Mesenteric fat pad (tissue), 1 donor: ENCODE results near the gene SARS1. TPM values are rescaled to one million over a fixed set of nuclear protein-coding genes. Genes with fewer than 3 reads are reported as not detected.
"Not testable (repeated sequence)": the region's sequence is repeated elsewhere in the genome, so short reads cannot be mapped to it uniquely, and the experiment has no call there.

Source experiments
- DNase-seq: peaks from one replicate; pipeline ENCODE4 v3.0.0-alpha.2; 2020; ENCODE audit warnings: low spot score
- long read RNA-seq: library from polyadenylated mRNA; unstranded; transcript quantifications from one replicate; pipeline ENCODE4 v2.0.0, GENCODE V29; 2020
- total RNA-seq: library from RNA; stranded (reverse); fragmentation: NEBNext Ultra II Directional; extraction: Animal tissue kit (Norgen Biotek cat#: 25700); gene quantifications from one replicate; pipeline ENCODE4 v1.2.1, GENCODE V29; 2021
- donor health status: DM: yes; HTN: yes; CAD: no.

SARS1 gene, protein sequence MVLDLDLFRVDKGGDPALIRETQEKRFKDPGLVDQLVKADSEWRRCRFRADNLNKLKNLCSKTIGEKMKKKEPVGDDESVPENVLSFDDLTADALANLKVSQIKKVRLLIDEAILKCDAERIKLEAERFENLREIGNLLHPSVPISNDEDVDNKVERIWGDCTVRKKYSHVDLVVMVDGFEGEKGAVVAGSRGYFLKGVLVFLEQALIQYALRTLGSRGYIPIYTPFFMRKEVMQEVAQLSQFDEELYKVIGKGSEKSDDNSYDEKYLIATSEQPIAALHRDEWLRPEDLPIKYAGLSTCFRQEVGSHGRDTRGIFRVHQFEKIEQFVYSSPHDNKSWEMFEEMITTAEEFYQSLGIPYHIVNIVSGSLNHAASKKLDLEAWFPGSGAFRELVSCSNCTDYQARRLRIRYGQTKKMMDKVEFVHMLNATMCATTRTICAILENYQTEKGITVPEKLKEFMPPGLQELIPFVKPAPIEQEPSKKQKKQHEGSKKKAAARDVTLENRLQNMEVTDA
- 119 TPM for total RNA-seq
- long read RNA-seq, transcript SARS-206 (2 exons, 804 nt) = minor isoform, 6 of 715 reads
- long read RNA-seq, transcript SARS-201 (11 exons, 1,852 nt) = major isoform, 659 of 715 reads
- long read RNA-seq, partial matches to known transcripts = 20 of 715 reads
- long read RNA-seq, other reads (novel, unspliced or antisense) = 27 of 715 reads

DNA sequence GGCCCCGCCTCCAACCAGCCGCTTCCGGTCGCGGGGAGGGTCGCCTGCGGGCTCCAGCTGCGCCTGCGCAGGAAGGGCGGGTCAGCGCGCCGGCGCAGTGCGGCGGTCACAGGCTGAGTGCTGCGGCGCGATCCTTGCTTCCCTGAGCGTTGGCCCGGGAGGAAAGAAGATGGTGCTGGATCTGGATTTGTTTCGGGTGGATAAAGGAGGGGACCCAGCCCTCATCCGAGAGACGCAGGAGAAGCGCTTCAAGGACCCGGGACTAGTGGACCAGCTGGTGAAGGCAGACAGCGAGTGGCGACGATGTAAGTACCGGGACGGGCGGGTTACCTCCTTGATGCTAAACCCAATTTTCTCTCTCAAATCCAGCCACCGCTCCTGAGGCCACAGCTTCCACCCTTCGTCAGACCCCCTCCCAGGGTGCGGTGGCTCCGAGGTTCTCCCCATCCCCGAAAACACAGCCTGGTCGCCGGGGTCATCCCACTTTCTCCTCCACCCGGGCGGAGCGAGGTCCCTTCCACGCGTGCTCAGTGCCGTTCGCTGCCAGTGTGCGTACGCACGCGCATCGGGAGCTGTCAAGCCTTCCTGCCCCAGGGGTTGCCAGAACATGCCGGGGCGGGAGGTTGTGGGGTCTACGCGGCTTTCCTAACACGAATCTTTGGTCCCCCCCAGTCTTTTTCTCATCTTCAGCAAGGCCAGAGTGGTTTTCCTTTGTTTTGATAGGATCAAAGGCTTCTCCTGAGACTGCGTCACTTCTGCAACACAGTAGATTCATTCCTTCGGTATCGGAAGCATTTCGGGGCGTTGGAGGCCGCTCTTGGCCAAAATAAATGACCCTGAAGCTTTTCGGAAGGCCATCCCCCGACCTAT, at the start of gene SARS1:
Gene SARS1 (plus strand): TSS at position 95 of the 870 bp plus-strand sequence. CDS start 75 bp downstream, at position 170.
- DNase-seq = peak; percentile 94

DNA sequence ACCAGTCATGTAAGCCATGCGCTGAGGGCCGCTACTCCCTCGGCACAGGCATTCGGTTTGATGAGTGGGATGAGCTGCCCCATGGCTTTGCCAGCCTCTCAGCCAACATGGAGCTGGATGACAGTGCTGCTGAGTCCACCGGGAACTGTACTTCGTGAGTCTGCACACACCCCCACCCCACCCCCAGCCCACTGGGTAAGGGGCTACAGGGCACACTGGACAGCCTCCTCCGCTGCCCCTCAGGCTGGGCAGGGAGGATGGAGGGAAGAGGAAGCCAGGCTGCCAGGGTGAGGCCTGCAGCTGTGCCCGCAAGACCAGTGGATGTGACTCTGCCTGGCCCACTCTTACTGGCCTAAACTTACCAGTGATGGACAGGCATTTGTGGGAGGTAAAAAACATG, 49.2 kb upstream of the SARS1 start:
- DNase-seq = no peak

DNA sequence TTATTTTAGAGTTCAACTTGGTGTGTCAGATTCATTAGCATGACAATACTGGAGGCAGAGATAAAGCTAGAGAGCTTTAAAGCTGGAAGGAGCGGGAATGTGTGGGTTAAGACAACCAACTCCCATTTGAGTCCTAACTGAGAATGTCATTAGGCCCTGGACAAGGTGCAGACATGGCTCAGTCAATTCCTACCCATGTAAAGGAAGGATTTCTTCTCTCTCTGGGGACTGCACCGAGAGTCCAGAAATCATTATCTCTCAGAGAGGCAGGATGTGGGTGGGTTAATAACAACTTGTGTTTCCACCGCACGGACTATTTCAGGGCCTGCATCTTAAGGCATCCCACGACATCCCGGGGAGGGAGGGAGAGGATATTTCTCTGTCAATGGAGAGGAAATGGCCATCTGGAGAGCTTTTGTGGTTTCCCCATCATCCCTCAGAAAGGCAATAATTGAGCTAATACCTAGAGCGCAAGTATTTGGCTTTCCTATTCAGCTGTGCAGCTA, 46.7 kb upstream of the SARS1 start:
- no peak for DNase-seq

DNA sequence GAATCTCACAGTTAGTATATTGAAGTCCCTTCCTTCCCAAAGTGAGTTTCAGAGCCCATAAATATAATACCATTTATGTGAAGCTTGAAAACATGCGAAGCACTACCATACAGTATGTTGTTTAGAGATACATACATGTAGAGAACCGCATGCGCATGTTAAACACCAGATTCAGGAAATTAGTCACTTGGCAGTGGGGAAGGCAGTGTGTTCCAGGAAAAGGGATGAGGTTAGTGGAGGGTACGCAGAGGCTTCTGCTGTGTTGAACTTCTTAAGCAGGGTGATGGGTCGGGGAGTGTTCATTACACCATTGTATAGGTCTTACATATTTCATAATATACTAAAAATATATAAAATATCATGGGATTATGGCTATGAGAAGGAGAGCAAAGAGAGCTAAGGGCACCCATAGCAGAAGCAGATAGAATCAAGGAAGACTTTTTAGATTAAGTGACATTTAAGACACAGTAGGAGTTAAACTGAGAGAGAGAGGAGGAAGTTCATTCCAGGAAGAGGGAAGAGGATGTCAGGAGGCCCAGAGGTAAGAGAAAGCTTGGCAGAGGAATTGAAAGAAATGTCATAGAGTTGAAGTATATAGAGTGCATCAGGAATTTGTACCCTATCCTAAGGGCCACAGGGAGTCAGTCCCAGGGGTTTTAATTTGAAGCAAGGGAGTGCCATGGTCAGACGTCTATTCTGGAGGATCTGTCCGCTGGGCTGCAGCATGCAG, 43.5 kb upstream of the SARS1 start:
- DNase-seq = no peak

DNA sequence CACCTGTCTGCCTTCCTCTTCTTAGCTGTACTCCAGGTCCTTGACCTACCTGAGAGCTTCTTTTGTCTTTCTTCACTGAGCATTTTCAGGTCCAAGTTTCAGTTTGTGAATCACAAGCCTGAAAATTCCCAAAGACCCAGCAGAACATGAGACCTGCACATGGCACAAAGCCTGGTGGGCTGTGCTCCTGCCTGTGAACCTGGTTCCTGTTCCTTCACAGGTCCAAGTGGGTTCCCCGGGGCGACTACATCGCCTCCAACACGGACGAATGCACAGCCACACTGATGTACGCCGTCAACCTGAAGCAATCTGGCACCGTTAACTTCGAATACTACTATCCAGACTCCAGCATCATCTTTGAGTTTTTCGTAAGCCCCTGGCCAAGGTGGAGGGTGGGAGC, 42.1 kb upstream of the SARS1 start:
- peak; percentile 74 for DNase-seq

DNA sequence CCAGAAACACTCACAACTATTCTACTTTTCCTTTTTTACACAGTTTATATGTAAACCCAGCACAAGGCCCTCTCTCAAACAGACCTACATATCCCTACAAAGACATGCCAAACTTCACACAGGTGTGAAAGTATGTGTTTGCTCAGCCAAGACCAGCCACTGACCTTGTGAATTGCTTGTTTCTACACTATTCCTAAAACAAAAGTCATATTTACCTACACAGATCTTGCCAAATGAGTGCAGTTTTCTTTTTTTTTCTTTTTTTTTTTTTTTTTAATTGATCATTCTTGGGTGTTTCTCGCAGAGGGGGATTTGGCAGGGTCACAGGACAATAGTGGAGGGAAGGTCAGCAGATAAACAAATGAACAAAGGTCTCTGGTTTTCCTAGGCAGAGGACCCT, 37.4 kb upstream of the SARS1 start:
- DNase-seq = not testable (repeated sequence)

DNA sequence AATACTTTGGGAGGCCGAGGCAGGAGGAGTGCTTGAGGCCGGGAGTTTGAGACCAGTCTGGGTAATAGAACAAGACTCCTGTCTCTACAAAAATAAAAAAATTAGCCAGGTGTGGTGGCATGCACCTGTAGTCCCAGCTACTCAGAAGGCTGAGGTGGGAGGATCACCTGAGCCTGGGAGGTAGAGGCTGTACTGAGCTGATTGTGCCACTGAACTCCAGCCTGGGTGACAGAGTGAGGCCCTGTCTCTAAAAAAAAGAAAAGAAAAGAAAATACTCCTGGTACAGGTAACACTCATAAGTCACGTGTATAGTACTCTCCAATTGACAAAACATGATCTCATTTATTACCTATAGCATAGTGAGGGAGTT, 33.0 kb upstream of the SARS1 start:
- DNase-seq = not testable (repeated sequence)

DNA sequence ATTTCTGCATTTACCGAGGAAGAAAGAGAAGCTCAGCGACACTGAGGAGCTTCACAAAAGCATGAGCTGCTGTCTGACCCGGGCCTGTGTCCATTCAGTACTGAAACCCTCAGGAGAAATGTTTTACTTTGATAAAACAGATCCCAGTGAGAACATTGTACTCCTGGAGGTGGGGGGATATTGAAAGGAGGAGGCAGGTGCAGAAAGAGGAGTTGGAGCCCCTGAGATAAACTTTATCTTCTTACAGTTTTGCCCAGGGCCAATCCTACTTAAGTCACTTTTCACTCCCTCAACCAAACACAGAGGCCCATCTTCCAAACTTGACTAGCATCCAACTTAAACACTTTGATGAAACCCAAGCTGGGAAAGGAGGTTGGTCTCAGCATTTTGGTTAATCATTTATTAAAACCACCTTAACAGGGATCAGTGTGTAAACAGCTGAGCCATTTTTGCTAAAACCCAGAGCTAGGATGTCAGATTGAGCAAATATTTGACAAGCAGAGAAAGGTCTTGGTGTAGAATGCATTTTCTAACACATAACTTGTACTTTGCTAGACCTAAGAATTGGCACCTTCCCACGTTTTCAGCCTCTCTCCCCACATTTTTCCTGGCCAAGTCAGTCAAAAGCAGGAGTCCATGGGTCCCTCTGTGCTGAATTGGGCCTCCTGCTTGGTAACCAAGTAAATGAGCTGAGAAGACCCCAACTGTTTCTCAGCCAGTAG, 32.5 kb upstream of the SARS1 start:
- no peak for DNase-seq

DNA sequence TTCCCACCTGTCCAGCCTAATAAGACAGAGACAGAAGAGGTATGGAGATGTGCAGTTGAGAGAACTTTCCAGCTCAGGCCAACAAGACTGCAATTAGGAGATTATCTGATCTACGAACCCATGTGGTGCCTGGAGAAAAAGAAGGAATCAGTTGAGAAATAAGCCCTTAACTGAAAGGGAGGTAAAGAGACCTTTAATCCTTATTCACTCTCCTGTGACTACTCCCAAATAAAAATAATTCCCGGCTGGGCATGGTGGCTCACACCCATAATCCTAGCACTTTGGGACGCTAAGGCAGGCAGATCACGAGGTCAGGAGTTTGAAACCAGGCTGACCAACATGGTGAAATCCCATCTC, 31.9 kb upstream of the SARS1 start:
- no peak for DNase-seq

DNA sequence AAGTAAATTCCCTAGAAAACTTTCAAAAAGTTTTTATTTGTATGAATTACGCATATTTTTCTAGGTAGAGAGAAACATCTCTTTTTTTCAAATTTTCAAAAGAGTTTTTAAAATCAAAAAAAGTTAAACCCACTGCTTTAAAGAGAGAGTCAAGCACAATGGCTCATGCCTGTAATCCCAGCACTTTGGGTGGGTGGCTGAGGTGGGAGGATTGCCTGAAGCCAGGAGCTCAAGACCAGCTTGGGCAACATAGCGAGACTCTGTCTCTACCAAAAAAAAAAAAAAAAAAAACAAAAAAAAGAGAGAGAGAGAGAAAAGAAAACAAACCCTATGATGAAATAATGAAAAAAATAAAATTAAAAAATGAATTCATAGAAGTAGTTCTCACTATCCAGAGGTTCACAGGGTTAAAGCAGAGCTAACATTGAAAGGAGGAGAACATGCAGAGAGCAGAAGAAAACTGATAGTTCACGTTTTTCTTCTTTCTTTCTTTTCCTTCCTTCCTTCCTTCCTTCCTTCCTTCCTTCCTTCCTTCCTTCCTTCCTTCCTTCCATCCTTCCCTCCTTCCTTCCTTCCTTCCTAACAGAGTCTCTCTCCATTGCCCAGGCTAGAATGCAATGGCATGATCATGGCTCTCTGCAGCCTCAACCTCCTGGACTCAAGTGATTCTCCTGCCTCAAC, 30.5 kb upstream of the SARS1 start:
- no peak for DNase-seq

DNA sequence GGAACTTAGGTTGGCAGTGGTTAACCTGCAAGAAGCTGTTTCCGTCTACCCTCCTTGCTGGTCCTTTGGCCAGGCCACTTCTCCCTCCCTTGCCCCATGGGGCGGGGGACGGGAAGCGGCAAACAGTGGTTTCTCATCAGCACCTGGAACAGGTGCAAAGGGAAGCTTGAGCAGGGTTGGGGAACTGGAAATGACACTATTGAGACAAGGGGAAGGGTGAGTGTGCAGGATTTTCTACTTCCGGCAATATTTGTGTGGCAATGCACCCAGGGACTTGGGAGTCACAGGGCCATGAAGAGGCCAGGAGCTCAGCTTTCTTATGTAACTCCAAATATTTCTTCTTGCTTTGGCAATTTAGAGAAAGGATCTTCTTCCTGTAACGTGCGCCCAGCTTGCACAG, 29.0 kb upstream of the SARS1 start:
- DNase-seq = no peak

DNA sequence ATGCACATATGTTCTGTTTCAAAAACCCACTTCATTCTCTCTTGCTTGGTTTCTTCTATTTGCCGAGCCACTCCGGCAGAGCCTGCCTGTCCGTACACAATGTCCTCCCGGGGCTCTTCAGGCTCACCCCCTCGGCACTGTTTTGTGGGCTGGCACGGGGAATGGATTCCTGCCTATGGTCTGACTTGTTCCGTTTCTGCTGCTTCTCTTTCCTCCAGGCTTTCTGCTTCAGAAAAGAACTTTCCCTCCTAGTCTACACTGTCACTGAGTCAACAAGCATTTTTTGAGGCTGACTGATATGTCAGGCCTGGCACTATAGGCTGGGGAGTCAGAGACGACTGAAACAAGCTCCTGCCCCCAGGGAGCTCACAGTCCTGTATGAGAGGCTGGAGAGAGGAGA, 28.4 kb upstream of the SARS1 start:
- DNase-seq = no peak

DNA sequence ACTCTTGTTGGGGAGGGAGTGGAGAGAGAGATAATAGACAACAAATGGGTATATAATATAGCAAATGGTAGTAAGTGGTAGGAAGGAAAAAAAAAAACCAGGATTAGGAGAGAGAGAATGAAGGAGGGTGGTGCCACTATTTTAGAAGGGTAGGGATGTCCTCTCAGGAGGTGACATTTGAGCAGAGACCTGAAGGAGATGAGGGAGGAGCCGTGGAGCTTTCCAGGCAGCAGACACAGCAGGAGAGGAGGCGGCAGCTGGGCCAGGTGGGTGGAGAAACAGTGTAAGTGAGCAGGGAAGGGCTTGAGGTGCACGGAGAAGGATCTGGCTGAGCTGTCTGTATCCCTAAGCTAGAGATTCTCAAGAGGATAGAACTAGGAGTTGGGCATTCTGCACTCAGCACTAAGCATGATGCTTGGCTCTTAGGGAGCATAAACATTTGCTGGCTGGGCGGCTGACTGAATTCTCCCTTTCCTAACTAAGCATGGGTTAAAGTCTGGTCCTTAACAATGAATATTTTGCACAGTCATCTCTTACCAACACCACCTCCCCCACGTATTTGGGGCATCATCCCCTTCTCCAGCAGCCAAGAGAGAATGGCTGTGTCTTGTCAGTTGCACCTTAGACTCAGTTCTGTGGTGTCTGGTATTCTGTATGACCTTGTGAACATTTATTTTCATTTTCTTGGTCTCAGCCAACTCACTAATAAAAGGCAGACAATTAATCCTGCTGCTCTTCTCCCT, 27.6 kb upstream of the SARS1 start:
- no peak for DNase-seq

DNA sequence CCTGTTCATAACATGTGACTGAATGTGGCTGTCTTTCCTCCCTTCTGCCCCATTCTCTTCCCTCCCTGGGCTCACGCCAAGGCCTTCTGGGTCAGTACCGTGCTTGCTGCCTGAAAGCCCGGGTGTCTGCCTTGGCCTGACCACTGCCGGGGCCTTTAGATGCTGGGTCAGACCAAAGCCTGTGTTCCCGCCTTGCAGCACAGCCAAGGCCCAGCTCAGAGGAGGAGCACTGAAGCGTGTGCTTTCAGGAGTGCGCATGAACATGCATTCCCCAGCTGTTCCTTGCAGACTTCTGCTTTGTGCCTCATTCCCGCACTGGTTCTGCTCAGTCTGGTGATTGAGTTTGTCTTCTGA, 27.0 kb upstream of the SARS1 start:
- no peak for DNase-seq

DNA sequence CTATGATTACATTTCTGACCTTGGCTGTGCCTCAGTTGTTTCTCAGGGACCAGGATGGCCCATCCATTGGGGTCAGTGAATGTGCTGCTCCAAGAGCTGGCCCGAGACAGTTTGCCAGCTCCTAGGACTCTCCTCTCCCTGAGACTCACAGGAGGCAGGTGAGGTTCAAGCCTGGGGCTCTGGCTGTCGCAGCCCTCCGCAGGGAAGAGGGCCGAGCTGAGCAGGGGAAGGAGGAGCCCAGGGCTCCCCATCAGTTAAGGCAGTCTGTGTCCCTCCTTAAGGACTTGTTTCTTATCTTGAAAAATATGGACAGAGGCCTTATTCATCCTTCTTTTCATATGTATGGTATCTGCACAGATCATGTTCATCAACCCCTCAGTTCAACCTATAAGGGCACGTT, 26.6 kb upstream of the SARS1 start:
- no peak for DNase-seq

DNA sequence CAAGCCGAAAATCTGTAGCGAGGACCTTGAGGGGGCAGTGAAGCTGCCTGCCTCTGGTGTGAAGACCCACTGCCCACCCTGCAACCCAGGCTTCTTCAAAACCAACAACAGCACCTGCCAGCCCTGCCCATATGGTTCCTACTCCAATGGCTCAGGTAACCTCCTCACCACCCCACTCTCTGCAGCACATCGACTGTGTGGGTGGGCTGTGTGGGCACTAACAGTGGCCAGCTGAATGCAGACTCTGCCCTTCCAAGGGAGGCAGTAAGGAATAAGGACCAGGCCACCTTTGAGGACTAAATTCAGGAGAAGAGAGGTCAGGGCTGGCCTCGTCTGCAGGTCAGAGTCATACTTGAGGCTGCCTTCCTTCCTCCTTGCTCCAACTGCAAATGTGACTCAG, 25.5 kb upstream of the SARS1 start:
- DNase-seq = no peak

DNA sequence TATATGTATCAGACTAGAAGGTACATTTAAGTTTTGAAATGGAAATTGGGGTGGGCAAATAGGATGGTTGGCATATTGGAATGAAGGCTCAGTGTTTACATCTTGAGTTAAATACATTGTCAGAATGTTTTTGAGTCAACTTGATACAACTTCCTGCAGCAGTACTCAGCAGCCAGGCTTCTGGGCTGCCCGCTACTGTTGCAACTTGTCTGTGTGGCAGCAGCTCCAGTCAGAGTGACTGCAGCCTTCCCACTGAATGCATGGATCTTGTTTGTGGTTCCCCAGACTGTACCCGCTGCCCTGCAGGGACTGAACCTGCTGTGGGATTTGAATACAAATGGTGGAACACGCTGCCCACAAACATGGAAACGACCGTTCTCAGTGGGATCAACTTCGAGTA, 24.9 kb upstream of the SARS1 start:
- no peak for DNase-seq

DNA sequence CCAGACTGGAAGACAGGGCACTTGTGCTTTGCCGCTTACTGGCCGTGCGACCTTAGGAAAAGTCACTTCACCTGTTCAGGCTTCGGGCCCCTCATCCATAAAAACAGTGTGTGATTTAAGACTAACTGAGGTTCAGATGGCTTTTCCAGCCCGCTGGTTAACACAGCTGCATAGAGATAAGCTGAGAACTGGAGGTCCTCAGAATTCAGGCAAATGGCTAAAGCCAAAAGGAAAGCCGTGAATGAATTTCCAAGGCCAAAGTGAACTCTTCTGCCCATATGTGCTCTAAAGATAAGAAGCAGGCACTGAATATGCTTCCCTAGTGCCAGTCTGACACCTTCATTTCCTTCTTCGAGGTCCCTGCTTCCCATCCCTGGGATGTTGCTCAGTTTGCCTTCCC, 23.5 kb upstream of the SARS1 start:
- DNase-seq = no peak

DNA sequence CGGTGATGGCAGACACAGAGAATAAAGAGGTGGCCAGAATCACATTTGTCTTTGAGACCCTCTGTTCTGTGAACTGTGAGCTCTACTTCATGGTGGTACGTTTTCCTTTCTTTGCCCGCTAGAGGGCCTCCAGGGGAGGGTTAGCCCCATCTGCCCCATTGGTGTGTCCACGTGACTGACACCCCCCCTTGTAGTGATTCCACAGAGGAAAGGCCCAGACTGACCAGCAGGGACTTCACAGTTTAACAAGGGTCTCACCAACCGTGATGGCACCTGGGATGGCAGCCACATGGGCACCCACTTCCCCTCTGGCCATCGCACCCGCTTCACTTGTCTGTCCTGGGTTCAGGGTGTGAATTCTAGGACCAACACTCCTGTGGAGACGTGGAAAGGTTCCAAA, 22.3 kb upstream of the SARS1 start:
- DNase-seq = peak; percentile 49
